Thyroid gland (tissue), 4 donors: ENCODE data around the gene UNC93B1.
"Not testable (repeated sequence)": the region's sequence is repeated elsewhere in the genome, so short reads cannot be mapped to it uniquely, and the experiment has no call there.

ENCODE experiments used
- POLR2A ChIP-seq, 2 donors: fragments of 450-650 bp; IDR thresholded peaks; one replicate each; pipeline ENCODE4 v1.6.1; 2017; ENCODE audit warnings: antibody characterized with exemption in 2 of 2, mild to moderate bottlenecking in 2 of 2, moderate library complexity in 1 of 2
- TF ChIP-seq, protein P1 (sequence below), 6 experiments: fragments of 200-600 bp in 3 of 6; fragments of 450-650 bp in 3 of 6; sonication (generic) in 3 of 6; IDR thresholded peaks; one replicate each; pipeline ENCODE4 v1.5.1; 2016 to 2019; ENCODE audit warnings: antibody characterized with exemption in 6 of 6, mild to moderate bottlenecking in 2 of 6, inconsistent platforms in 1 of 6, moderate library complexity in 1 of 6

- TF ChIP-seq, protein P1, sequence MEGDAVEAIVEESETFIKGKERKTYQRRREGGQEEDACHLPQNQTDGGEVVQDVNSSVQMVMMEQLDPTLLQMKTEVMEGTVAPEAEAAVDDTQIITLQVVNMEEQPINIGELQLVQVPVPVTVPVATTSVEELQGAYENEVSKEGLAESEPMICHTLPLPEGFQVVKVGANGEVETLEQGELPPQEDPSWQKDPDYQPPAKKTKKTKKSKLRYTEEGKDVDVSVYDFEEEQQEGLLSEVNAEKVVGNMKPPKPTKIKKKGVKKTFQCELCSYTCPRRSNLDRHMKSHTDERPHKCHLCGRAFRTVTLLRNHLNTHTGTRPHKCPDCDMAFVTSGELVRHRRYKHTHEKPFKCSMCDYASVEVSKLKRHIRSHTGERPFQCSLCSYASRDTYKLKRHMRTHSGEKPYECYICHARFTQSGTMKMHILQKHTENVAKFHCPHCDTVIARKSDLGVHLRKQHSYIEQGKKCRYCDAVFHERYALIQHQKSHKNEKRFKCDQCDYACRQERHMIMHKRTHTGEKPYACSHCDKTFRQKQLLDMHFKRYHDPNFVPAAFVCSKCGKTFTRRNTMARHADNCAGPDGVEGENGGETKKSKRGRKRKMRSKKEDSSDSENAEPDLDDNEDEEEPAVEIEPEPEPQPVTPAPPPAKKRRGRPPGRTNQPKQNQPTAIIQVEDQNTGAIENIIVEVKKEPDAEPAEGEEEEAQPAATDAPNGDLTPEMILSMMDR (IDR thresholded peaks at IDR 0.05): not testable (repeated sequence)
- TF ChIP-seq POLR2A (IDR thresholded peaks at IDR 0.05): not testable (repeated sequence)
Observed at GRCh38 chr11:67956236-67956635, 47.7 kb downstream of the UNC93B1 start.
